HS-5 (cell line): ENCODE measurements around the gene SMC6.

Source experiments
- DNase-seq: peaks from one replicate; pipeline ENCODE4 v3.0.0-alpha.2; 2012; ENCODE audit warnings: low read depth

The SMC6 gene

DNA sequence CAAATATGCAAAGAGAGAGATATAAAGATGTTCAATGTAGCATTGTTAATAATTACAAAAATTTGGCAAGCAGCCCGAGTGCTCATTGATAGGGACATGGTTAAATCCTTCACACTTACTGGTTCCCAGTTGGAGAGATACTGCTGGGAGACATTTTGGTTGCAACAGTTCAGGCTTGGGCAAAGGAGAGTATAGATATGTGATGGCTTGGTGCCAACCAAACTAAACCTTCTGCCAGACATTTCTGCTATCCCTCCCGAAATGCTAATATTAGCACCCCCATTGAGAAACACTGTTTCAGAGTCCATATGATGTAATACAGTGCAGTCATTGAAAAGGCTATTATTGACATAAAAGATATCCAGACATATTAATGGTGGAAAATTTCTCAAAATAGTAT lies 11.8 kb upstream of the SMC6 start:
- no peak for DNase-seq

DNA sequence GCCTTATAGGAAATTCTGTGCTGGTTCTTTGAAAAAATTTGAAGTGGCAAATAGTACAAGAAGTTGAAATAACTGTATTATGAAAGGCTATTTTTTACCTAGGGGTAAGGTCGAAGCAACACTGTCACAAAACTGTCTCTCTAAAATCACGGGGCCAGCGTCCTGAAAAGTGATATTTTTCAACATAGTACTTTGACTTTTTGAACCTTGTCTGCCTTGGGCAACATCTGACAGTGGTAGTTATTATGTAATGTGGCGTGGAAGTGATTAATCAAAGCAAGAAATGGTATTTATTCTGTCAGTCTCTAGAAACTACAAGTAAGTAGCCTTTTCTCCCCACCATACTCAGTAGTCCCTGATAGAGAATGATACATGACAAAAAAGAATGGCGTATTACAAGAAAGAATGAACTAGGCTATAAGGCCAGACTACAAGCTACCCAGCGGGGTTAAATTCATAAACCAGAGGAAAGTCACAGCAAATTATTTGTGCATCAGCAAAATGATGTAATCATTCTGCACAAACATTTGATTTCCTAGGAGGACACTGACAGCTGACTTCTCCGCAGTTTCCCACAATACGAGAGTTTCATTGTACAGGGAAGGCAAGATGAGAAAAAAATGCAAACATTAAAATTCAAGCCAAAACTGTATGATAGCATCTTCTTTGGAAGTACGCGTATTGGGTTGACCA lies 10.2 kb upstream of the SMC6 start:
- no peak for DNase-seq

DNA sequence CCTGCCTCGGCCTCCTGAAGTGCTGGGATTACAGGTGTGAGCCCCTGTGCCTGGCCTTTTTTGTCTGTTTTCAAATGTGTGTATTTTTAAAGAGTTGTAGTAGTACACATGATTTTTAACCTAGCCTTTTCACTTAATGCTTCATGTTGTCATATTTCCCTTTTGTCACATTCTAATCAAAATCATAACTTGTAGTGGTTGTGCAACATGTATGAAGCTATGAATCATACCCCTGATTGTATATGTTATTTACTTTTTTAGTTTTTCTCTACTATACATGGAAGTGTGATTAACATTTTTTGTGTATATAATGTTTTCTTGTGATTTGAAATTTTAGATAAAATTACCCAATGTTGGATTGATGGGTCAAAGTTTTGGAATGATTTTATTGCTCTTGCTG lies 8.8 kb upstream of the SMC6 start:
- DNase-seq = no peak

DNA sequence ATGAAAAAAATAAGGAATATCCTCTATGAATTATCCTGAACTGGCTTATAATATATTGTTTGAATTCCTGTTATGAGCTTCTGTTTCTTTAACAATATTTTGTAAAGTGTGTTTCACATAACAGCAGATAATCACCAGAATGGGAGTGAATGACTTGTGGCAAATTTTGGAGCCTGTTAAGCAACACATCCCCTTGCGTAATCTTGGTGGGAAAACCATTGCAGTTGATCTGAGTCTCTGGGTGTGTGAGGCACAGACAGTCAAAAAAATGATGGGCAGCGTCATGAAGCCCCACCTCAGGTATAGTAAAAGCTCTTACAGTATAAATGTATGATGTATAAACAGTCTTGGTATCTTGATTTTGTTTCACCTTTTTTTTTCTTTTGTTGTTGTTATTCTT lies 6.2 kb upstream of the SMC6 start:
- no peak for DNase-seq

DNA sequence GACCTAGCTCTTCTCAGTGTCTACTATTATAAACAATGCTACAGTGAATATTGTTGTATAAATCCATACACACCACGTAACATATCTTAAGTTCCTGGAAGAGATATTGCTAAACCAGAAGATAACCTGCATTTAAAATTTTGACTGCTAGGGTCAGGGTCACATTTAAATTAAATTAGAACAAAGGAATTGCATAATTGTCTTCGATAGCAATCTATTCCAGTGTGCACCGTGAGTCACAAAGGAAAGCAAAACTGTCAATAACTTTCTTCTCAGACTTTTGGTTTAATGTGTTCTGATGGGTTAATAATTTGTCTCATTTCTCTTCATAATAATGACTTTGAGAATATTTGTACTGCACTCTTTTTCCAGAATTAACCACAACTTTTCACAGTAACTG lies 4.5 kb upstream of the SMC6 start:
- DNase-seq = no peak

DNA sequence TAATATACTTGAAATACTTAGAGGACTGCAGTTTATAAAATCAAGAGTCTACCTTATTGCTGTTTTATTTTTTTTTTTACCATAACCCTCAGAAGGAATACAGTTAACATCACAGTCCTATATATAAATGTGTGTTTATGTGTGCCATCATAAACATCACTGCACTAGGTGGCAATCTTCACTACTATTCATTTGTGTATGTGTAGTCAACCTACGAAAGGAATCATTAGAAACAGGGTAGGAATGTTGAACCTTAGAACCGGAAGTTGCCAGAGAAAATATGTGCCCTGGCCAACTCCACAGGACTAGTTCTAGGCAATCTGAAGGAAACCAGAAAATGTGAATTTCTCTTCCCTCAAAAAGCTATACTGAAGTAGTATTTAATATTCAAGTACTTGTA lies 3.7 kb upstream of the SMC6 start:
- DNase-seq = no peak

DNA sequence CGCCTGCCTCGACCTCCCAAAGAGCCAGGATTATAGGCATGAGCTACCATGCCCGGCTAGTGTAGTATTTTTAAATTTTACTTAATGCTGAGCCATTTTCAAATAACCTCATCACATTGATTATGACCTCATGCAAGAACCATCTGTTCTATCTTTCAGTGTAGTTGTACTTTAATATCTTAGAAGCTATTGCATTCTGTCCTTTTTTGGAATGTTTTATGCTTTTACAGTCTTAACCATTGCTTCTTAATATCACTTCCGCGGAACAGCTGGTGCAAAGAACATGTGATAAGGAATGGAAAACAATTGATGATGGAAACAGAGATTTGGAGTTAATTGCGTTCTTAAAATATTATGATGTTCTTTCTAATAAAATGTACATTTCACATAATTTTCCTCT lies 3.1 kb upstream of the SMC6 start:
- DNase-seq = no peak

DNA sequence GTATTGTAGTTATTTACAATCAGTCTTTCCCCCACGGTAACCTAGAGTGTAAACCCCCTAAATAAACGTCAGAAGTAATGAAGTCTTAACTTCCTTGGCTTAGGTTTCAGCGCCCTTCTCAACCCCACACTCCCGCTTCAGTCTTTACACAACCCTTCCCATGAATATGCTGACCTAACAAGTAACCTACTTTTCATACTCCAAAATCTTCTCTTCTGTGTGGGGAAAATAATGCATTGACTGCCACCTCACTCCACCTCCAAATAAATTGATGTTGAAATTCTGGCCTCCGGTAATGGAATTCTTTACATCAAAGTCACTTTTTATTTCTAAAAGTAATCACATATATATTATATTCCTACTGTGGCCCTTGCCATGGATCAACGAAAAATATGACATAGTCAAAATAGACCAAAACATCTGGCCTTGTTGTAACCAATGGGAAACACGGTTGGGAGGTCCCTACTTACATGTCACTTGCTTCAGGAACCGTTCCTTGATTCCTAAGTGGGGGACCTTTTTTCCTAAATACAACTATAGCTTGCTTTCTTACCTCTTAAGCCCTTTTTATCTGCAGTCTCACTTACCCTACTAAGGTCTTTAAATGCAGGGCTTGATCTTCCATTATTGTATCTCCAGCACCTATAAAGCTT lies 1.3 kb upstream of the SMC6 start:
- no peak for DNase-seq

DNA sequence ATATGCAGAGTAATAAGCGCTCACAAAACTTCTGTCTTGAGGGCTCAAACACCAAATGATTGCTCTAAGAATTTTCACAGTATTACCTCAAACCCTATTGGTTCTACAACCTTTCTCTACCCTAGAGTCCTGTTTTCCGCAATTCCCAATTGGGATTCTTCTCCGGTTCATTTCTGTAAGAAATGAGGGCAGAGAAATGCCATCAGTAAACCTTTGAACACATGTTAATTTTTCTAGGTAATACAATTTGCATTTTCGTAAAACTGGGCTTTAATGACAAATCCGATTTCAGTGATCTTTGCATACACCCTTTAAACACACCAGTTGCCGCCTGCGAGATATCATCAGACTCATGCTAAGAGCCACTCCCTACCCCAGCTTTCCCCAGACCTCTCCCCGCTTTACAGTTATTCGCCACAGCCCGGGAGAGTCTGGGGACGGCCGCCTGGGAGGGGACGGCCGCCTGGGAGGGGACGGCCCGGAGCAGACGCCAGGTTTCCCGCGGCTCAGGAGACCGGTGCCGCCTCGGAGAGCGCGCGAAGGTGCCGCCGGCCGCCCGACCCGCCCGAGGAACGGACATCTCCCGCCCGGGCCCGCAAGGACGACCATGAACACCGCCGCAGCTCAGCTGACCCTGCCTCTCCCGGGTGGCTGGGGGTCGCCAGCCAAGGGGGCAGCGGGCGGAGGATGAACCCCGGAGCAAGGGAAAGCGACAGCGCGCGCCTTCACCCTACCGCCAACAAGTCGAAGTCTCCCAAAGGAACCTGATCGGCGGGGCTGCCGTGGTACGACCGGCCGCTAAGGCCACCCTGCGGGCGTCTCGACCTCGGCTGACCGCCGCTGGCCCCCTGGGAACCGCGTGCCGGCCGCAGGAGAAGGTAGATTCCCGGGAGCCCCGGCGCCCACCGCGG lies 463 bp downstream of the SMC6 start:
- DNase-seq = no peak

DNA sequence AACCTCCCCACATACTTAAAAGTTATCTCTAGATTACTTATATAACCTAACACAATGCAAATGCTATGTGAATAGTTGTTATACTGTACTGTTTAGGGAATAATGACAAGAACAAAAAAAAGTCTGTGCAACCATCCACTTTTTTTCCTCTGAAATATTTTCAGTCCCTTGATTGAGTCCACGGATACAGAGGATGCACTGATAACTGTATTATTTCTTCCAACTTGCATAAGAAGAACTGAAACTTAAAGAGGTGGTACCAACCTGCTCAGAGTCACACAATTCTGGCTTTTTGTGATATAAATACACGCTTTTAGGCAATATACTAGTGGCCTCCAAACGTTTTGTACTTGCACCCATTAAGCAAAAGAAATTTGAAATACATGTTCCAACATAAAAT lies 1.4 kb downstream of the SMC6 start:
- no peak for DNase-seq

DNA sequence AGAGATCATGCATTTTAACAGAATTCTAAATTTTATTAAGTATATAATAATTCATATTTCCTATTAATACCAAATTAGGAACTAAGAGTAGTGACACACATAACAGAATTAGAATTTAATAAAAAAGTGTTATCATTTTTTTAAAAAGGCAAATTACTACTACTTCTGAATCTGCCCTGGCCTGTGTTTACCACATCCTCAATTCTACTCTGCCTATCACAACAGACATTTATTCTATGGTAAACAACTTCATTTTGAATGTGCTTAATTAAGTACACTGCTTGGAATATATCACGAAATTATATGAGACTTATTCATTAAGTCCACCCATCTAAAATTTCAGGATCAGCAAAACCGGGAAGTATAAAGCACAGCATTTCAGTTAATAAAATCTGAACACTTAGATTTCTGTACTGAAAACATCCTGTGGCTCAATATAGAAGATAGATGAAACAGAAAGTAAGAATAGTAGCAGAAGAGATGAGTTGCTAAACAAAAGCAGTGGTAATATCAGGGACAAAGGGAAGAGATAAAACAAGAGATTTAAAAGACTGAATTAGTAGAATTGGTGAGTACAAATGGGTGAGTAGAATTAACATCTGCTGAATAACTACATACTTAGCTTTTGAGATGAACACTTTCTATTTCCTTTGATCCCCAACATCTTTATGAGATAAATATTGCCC lies 3.7 kb downstream of the SMC6 start:
- DNase-seq = no peak

DNA sequence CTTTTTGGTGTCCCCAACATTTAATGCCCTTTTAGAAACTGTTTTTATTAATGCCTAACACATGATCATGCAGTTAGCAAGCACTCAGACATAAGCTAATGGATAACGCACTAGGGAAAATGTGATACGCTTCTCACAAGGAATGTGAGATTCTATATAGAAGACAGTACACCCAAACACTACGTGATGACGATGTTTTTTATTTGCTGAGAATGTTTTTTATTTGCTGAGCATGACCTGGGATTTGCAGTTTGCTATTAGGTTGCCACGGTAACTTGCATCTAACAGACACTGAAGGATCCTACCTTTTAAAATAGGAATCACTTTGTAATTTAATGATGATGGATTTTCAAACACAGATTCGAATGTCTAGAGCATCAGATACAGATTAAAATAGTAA lies 4.9 kb downstream of the SMC6 start:
- no peak for DNase-seq

DNA sequence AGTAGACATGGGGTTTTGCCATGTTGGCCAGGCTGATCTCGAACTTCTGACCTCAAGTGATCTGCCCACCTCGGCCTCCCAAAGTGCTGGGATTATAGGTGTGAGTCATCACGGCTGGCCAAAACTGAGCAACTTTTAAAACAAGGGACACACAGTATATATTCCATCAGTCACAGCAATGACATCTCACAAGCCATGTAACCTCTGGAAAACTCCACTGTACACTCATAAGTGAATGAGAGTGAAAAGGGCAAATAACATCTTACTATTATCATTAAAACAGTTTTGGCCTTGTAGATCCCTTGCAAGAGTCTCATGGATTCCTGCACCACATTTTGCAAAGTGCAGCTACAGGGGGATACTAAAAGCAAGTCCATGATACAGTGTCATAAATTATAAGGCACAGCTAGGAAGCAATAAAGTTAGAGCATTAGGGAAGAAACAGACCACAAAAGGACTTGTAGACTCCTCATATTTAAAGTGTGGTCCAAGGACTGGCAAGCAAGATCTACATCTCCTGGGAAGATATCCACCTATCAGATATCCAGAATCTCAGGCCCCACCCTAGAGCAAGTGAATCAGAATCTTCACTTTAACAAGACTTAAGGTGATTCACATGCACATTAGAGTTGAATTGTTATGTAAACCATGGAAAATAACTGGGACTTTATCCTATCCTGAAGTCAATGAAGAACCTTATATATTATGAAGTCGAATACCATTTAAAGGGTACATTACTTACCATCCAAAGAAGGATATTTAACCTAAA lies 5.7 kb downstream of the SMC6 start:
- no peak for DNase-seq

DNA sequence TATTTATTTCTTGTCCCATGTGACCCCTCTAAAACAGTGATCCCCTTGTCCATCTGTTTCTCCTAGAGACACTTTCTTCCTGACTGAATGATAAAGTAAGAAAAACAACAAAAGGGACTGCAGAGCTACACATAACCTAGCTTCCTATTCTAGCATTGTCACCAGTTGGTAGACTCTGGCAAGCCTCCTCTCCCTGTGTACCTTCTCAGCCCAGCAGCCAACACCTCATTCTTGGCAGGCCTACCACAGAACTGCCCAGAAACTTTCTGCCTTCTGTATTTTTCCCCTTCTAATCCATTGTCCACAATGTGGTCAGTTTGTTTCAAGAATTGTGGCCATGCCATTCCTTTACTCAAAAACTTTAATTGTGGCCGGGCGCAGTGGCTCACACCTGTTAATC lies 13.4 kb downstream of the SMC6 start:
- DNase-seq = no peak

DNA sequence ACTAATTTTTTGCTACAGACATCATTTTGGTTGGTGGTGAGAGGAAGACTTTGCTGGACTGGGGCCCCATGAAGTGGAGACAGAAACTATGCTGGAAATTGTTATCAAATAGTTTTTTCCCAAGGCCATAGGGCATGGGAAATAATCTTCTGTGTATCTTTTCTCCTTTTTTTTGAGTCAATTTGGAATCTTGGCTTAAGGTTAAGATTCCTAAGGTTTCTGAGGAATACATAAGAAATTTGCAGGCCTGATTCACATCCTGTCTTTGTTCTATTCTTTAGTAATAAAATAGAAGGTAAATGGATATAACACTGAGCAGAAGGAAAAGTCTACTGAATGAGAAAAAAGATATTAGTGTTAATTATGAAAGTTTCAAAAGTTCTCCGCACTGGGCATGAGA lies 16.6 kb downstream of the SMC6 start:
- DNase-seq = no peak

DNA sequence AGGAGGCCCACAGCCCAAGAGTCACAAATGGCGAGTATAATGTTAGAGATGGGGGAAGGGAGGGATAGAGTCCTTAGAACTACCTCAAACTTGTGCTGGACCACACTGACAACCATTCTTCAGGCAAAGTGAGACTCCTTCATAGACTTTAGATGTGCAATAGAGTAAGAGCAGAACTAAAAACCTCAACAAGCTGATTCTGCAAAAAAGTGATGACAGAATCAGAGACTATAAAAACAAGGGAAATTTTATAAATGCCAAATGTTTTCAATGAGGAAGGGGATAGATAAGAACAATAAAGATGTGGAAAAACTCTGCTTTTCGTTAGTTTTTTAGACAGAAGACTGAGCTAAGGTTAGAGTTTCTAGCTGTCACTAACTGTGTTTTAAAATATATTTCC lies 17.7 kb downstream of the SMC6 start:
- no peak for DNase-seq

DNA sequence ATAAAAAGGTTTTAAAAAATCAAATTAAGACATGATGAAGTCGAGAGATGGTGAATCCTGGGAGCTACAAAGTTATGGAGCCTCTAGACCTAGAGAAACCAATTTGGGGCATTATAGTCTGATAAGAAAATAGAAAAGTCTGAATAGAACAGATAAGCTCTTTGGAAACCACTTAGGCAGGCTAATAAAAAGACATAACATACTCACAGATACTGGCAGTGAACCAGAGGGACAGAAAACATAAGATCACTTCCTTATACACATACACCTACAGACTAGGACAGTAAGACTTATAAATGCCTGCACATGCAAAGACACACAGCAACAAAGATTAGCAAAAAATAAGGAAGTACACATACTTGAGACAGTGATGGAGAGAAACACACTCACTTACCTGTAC lies 20.0 kb downstream of the SMC6 start:
- no peak for DNase-seq

DNA sequence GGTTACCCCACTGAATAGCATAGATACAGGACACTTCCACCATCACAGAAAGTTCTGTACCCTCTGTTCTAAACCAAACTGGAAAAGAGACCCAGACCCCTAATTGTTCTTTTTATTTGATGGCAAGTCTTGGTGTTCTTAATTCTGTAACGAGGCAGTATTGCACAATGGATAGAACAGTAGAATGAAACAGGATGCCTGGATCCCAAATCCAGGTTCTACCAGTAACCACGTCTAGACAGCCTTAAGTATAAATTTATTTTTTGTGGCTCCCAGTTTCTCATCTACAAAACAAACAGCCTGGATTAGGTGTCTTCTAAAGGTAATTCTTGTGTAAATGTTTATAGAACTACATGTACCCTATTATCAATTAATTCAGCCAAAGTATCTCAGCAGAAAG lies 23.7 kb downstream of the SMC6 start:
- DNase-seq = no peak

DNA sequence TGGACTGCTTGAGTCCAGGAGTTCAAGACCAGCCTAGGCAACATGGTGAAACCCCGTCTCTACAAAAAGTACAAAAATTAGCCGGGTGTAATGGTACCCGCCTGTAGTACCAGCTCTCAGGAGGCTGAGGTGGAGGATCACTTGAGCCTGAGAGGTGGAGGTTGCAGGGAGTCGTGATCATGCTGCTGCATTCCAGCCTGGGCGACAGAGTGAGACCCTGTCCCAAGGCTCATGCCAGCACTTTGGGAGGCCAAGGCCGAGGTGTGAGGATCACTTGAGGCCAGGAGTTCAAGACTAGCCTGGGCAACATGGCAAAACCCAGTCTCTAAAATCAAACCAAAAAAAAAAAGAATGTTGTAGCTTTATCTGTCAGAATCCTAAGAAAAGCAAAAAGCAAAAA lies 25.4 kb downstream of the SMC6 start:
- no peak for DNase-seq

DNA sequence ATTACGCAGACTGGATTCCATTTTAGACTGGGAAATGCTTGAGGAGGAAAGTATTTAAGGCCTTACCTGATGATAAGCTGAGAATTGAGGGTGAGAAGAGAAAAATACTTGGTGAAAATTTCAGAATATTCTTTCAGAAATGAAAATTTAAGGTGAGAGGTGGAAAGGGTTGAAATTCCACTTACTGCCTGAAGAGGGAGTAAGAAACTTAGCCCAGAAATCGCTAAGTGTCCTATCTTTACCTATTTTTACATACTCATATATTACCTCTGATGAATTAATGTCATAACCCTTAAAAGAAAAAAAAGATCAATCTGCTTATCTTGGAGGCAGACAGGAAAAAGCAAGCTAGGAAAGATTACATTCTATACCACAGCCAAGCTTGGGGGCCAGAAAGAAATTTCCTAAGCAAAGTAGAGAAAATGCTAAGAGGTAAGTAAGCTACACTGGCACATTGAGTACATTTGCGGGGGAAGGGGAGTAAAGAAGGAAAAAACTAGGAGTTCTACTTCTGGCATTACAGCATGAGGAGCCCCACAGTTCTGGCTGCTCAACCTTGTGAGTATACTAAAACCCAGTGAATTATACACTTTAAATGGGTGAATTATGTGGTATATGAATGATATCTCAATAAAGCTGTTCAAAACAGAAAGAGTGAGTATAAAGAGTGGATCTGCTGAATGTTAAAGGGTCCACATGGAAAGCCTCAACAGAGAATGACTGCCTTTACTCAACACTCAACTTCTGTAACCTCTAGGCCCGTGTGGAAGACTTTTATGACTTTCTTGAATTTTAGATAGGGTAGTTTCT lies 33.8 kb downstream of the SMC6 start:
- DNase-seq = no peak

DNA sequence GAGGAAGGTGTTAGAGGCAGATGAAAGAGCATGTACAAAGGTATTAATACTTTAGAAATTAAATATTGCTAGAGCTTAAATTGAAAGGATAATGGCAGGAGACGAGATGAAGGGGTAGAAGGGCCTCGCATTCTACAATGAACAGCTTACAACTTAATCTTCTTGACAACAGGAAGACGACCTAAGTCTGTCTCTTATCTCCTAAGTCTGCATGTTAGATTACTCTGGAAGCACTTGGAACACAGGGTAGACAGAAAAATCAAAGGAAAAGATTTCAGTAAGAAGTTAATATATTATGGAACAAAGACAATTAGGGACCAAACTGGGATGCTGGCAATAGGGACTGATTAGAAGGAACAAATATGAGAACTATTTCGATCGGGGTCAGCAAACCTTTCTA lies 34.9 kb downstream of the SMC6 start:
- DNase-seq = no peak
